HepG2 (cell line): ENCODE measurements around the gene RASAL3. TPM values are rescaled to one million over a fixed set of nuclear protein-coding genes. Genes with fewer than 3 reads are reported as not detected.

Experiments
- ATF3 ChIP-seq: sonication (generic); formaldehyde crosslinking; IDR thresholded peaks from 2 replicates; pipeline ENCODE4 v1.4.0; 2020; ENCODE audit warnings: missing genetic modification reagents
- BHLHE40 ChIP-seq: IDR thresholded peaks from 2 replicates; pipeline ENCODE4 v1.6.1; 2011; ENCODE audit warnings: low read length, improper control_type of control experiment
- CSRNP1 ChIP-seq: sonication (generic); formaldehyde crosslinking; IDR thresholded peaks from 2 replicates; pipeline ENCODE4 v1.8.1; 2023; ENCODE audit warnings: mild to moderate bottlenecking, missing genetic modification reagents
- GMEB1 ChIP-seq: sonication (generic); formaldehyde crosslinking; IDR thresholded peaks from 2 replicates; pipeline ENCODE4 v1.5.1; 2020; ENCODE audit warnings: missing genetic modification reagents, mild to moderate bottlenecking, borderline replicate concordance
- HCFC1 ChIP-seq: fragments of 150-350 bp; IDR thresholded peaks from 2 replicates; pipeline ENCODE4 v1.6.1; 2014; ENCODE audit warnings: low read depth, low read length
- KAT7 ChIP-seq: IDR thresholded peaks from 2 replicates; pipeline ENCODE4 v1.6.1; 2018; ENCODE audit warnings: borderline replicate concordance, missing compliant biosample characterization
- MBD4 ChIP-seq: IDR thresholded peaks from 2 replicates; pipeline ENCODE4 v1.6.1; 2012; ENCODE audit warnings: low read length, inconsistent platforms, borderline replicate concordance
- NCOA1 ChIP-seq: sonication (generic); formaldehyde crosslinking; IDR thresholded peaks from 2 replicates; pipeline ENCODE4 v1.9.0; 2021; ENCODE audit warnings: missing genetic modification reagents
- PRMT3 ChIP-seq: sonication (generic); formaldehyde crosslinking; IDR thresholded peaks from 2 replicates; pipeline ENCODE4 v1.8.1; 2022; ENCODE audit warnings: low read depth, mild to moderate bottlenecking, moderate library complexity, missing genetic modification reagents, borderline replicate concordance
- RNF219 ChIP-seq: sonication (generic); formaldehyde crosslinking; IDR thresholded peaks from 2 replicates; pipeline ENCODE4 v1.5.0; 2020; ENCODE audit warnings: mild to moderate bottlenecking, missing genetic modification reagents
- SAP130 ChIP-seq: IDR thresholded peaks from 2 replicates; pipeline ENCODE4 v1.6.1; 2016; ENCODE audit warnings: low read depth
- SIX1 ChIP-seq: sonication (generic); formaldehyde crosslinking; IDR thresholded peaks from 2 replicates; pipeline ENCODE4 v1.4.0; 2020; ENCODE audit warnings: missing genetic modification reagents, borderline replicate concordance
- SP5 ChIP-seq: IDR thresholded peaks from 2 replicates; pipeline ENCODE4 v1.6.1; 2016; ENCODE audit warnings: low read depth, borderline replicate concordance
- TCF12 ChIP-seq, 2 experiments: fragments of 450-650 bp in 1 of 2; sonication (generic) in 1 of 2; formaldehyde crosslinking in 1 of 2; IDR thresholded peaks; 2 replicates each; pipeline versions ENCODE4 v1.6.1 to v1.8.0; 2017 to 2022; ENCODE audit warnings: antibody characterized with exemption in 1 of 2, mild to moderate bottlenecking in 1 of 2, missing genetic modification reagents in 1 of 2, moderate library complexity in 1 of 2
- TEAD2 ChIP-seq: sonication (generic); formaldehyde crosslinking; IDR thresholded peaks from 2 replicates; pipeline ENCODE4 v1.9.0; 2021; ENCODE audit warnings: missing genetic modification reagents
- XBP1 ChIP-seq: sonication (generic); formaldehyde crosslinking; IDR thresholded peaks from 2 replicates; pipeline ENCODE4 v1.5.0; 2020; ENCODE audit warnings: missing genetic modification reagents
- ZBTB49 ChIP-seq: sonication (generic); formaldehyde crosslinking; IDR thresholded peaks from 2 replicates; pipeline ENCODE4 v1.4.0; 2020; ENCODE audit warnings: missing genetic modification reagents, borderline replicate concordance
- ZNF274 ChIP-seq: sonication (generic); formaldehyde crosslinking; IDR thresholded peaks from 2 replicates; pipeline ENCODE4 v1.5.1; 2020; ENCODE audit warnings: mild to moderate bottlenecking, missing genetic modification reagents
- ZNF451 ChIP-seq: sonication (generic); formaldehyde crosslinking; IDR thresholded peaks from 2 replicates; pipeline ENCODE4 v1.5.0; 2020; ENCODE audit warnings: mild to moderate bottlenecking, missing genetic modification reagents
- ZNF550 ChIP-seq: sonication (generic); formaldehyde crosslinking; IDR thresholded peaks from 2 replicates; pipeline ENCODE4 v1.4.0; 2020; ENCODE audit warnings: mild to moderate bottlenecking, missing genetic modification reagents, borderline replicate concordance
- ZSCAN12 ChIP-seq: sonication (generic); formaldehyde crosslinking; IDR thresholded peaks from 2 replicates; pipeline ENCODE4 v1.9.0; 2021; ENCODE audit warnings: mild to moderate bottlenecking, missing genetic modification reagents
- polyA plus RNA-seq, 8 experiments: library from polyadenylated mRNA; depleted of rRNA in 3 of 8; stranded (reverse) in 7 of 8; unstranded in 1 of 8; fragments of >200 nt; fragmentation: Illumina TruSeq in 4 of 8; extraction: Trizol in 4 of 8; gene quantifications; 2 replicates each; pipeline versions ENCODE4 v1.2.1 to v1.2.3, GENCODE V29; 2011 to 2016; ENCODE audit warnings: low read depth in 4 of 8, missing spikeins in 1 of 8, mixed read lengths in 1 of 8; ENCODE audit not compliant: insufficient read depth in 1 of 8
- total RNA-seq, 5 experiments: library from RNA; depleted of rRNA; stranded (reverse); fragments of >200 nt; fragmentation: Illumina TruSeq; extraction: Trizol; gene quantifications; 2 replicates each; pipeline ENCODE4 v1.2.3, GENCODE V29; 2016; ENCODE audit warnings: low read depth in 1 of 5

The RASAL3 gene
- total and polyA plus RNA-seq, 2 of the 13 experiments (the other 11 are each of a cell fraction or from before 2014, with no cell fraction given): not detected

GRCh38 chr19:15418579-15419412, 45.5 kb downstream of the RASAL3 start, which contains the start of gene AKAP8L (continued):
- TF ChIP-seq RNF219 (CRISPR knock-in tag): no peak
- TF ChIP-seq BHLHE40: 0 out of 2 replicates have a peak, but pooled peaks have one; percentile 3
- TF ChIP-seq ZNF274: peak; percentile 82; the same call in 1 of the 2 replicates
- TF ChIP-seq ZBTB49: no peak
- 0 out of 2 replicates have a peak, but pooled peaks have one; percentile 18 for TF ChIP-seq HCFC1
- peak; percentile 94 for TF ChIP-seq SP5 (CRISPR knock-in tag)
- TF ChIP-seq KAT7 (CRISPR knock-in tag): peak; percentile 76; the same call in 1 of the 2 replicates
- no peak for TF ChIP-seq ATF3 (CRISPR knock-in tag)
- peak; percentile 71; the same call in 1 of the 2 replicates for TF ChIP-seq TEAD2
- 0 out of 2 replicates have a peak, but pooled peaks have one; percentile 7 for TF ChIP-seq CSRNP1 (CRISPR knock-in tag)
- TF ChIP-seq TCF12 (IDR thresholded peaks at IDR 0.05): no peak
- no peak for TF ChIP-seq TCF12 (CRISPR knock-in tag; IDR thresholded peaks at IDR 0.05)
- TF ChIP-seq XBP1 (CRISPR knock-in tag): no peak
- peak; percentile 82; the same call in 1 of the 2 replicates for TF ChIP-seq NCOA1 (CRISPR knock-in tag)
- peak; percentile 56 for TF ChIP-seq GMEB1 (CRISPR knock-in tag)
- TF ChIP-seq ZNF451: no peak
- no peak for TF ChIP-seq MBD4
- TF ChIP-seq ZNF550 (CRISPR knock-in tag): no peak
- 0 out of 2 replicates have a peak, but pooled peaks have one; percentile 63 for TF ChIP-seq ZSCAN12 (CRISPR knock-in tag)
- no peak for TF ChIP-seq SIX1 (CRISPR knock-in tag)
- no peak for TF ChIP-seq PRMT3
- TF ChIP-seq SAP130 (CRISPR knock-in tag): peak; percentile 84
